HepG2 (cell line): Measurements from ENCODE around the gene GALR3.

Experiments used
- ATF1 ChIP-seq: IDR thresholded peaks from 2 replicates; pipeline ENCODE4 v1.6.1; 2016; ENCODE audit warnings: mild to moderate bottlenecking, control low read depth
- CBX5 ChIP-seq: sonication (generic); formaldehyde crosslinking; IDR thresholded peaks from 2 replicates; pipeline ENCODE4 v1.4.0; 2020; ENCODE audit warnings: missing genetic modification reagents, borderline replicate concordance
- EZH2 ChIP-seq: conservative IDR thresholded peaks from 2 replicates; pipeline ENCODE4 v1.6.1; 2012; ENCODE audit warnings: mild to moderate bottlenecking, low read depth, low read length, moderate library complexity
- MIER2 ChIP-seq: IDR thresholded peaks from 2 replicates; pipeline ENCODE4 v1.6.1; 2016; ENCODE audit warnings: missing biosample characterization, missing genetic modification reagents
- NFIB ChIP-seq: sonication (generic); formaldehyde crosslinking; IDR thresholded peaks from 2 replicates; pipeline ENCODE4 v1.9.0; 2021; ENCODE audit warnings: missing genetic modification reagents, mild to moderate bottlenecking, borderline replicate concordance
- SP1 ChIP-seq, 2 experiments: fragments of 450-650 bp in 1 of 2; sonication (generic) in 1 of 2; formaldehyde crosslinking in 1 of 2; IDR thresholded peaks; 2 replicates each; pipeline versions ENCODE4 v1.4.0 to v1.6.1; 2016 to 2020; ENCODE audit warnings: missing genetic modification reagents in 1 of 2
- STAG1 ChIP-seq: sonication (generic); formaldehyde crosslinking; IDR thresholded peaks from 2 replicates; pipeline ENCODE4 v1.4.0; 2020; ENCODE audit warnings: missing genetic modification reagents
- TCF7L2 ChIP-seq: IDR thresholded peaks from 2 replicates; pipeline ENCODE4 v1.6.1; 2011; ENCODE audit warnings: mild to moderate bottlenecking, low read depth, low read length, moderate library complexity
- ZNF530 ChIP-seq: sonication (generic); formaldehyde crosslinking; IDR thresholded peaks from 2 replicates; pipeline ENCODE4 v1.5.0; 2020; ENCODE audit warnings: low read depth, mild to moderate bottlenecking, missing genetic modification reagents
- TF ChIP-seq, protein P1 (sequence below): sonication (generic); formaldehyde crosslinking; IDR thresholded peaks from 2 replicates; pipeline ENCODE4 v1.4.0; 2020; ENCODE audit warnings: missing genetic modification reagents
- TF ChIP-seq, protein P2 (sequence below): sonication (generic); formaldehyde crosslinking; IDR thresholded peaks from 2 replicates; pipeline ENCODE4 v1.5.0; 2020; ENCODE audit warnings: mild to moderate bottlenecking, missing genetic modification reagents, moderate library complexity

DNA sequence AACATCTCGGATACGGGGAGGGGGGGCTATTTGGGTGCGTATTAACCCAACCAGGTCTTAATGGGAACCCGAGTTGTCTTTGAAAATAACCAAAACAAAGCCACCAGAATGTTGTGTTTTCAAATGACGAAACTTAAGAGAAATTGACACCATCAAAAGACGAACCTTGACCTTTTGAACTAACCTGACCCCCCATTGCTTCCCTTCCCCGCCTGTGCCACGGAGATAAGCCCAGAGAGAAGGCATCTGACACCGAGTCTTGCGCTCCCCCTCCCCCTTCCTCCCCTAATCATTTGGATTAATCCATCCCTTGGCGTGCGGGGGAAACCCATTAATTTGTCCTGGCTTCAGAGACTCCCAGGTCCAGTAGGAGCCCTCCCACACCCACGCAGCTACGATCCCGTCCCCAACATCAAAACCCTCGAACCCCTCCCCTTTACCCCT is 20.0 kb upstream of the GALR3 start:
- TF ChIP-seq, protein P1, sequence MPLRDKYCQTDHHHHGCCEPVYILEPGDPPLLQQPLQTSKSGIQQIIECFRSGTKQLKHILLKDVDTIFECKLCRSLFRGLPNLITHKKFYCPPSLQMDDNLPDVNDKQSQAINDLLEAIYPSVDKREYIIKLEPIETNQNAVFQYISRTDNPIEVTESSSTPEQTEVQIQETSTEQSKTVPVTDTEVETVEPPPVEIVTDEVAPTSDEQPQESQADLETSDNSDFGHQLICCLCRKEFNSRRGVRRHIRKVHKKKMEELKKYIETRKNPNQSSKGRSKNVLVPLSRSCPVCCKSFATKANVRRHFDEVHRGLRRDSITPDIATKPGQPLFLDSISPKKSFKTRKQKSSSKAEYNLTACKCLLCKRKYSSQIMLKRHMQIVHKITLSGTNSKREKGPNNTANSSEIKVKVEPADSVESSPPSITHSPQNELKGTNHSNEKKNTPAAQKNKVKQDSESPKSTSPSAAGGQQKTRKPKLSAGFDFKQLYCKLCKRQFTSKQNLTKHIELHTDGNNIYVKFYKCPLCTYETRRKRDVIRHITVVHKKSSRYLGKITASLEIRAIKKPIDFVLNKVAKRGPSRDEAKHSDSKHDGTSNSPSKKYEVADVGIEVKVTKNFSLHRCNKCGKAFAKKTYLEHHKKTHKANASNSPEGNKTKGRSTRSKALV (CRISPR knock-in tag), result no peak
- TF ChIP-seq NFIB (CRISPR knock-in tag), result no peak
- TF ChIP-seq ZNF530, result no peak
- no peak; the same call in 1 of the 2 replicates for TF ChIP-seq CBX5 (CRISPR knock-in tag)
- no peak for TF ChIP-seq EZH2
- no peak for TF ChIP-seq SP1 (IDR thresholded peaks at IDR 0.05)
- TF ChIP-seq SP1 (CRISPR knock-in tag; IDR thresholded peaks at IDR 0.05), result no peak
- TF ChIP-seq ATF1 (CRISPR knock-in tag), result 0 out of 2 replicates have a peak, but pooled peaks have one; percentile 1
- TF ChIP-seq STAG1 (CRISPR knock-in tag), result 0 out of 2 replicates have a peak, but pooled peaks have one; percentile 0
- TF ChIP-seq, protein P2, sequence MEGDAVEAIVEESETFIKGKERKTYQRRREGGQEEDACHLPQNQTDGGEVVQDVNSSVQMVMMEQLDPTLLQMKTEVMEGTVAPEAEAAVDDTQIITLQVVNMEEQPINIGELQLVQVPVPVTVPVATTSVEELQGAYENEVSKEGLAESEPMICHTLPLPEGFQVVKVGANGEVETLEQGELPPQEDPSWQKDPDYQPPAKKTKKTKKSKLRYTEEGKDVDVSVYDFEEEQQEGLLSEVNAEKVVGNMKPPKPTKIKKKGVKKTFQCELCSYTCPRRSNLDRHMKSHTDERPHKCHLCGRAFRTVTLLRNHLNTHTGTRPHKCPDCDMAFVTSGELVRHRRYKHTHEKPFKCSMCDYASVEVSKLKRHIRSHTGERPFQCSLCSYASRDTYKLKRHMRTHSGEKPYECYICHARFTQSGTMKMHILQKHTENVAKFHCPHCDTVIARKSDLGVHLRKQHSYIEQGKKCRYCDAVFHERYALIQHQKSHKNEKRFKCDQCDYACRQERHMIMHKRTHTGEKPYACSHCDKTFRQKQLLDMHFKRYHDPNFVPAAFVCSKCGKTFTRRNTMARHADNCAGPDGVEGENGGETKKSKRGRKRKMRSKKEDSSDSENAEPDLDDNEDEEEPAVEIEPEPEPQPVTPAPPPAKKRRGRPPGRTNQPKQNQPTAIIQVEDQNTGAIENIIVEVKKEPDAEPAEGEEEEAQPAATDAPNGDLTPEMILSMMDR, result no peak
- TF ChIP-seq MIER2, result no peak
- peak; percentile 77; the same call in 1 of the 2 replicates for TF ChIP-seq TCF7L2
